Psoas muscle (tissue), 8 donors: ENCODE measurements around the gene GOLGA5. TPM values are rescaled to one million over a fixed set of nuclear protein-coding genes. Genes with fewer than 3 reads are reported as not detected.

Experiments used
- ATAC-seq, 4 donors: fragments of 200-7000 bp; cut with Tn5 transposase; one replicate each; pipeline ENCODE4 v1.9.1; 2020; ENCODE audit warnings: moderate library complexity in 3 of 4, mild to moderate bottlenecking in 2 of 4
- DNase-seq, 2 donors: peaks; one replicate each; pipeline ENCODE4 v3.0.0-alpha.2; 2020
- H3K27ac ChIP-seq: fragments of 200-600 bp; one replicate; pipeline ENCODE4 v1.8.0; 2022
- H3K27me3 ChIP-seq, 3 donors: fragments of 200-600 bp in 1 of 3; one replicate each; pipeline versions ENCODE4 v1.6.1 to v1.8.0; 2013 to 2022; ENCODE audit warnings: low read length in 2 of 3, mild to moderate bottlenecking in 2 of 3, moderate library complexity in 1 of 3; ENCODE audit not compliant: insufficient read depth in 3 of 3
- H3K36me3 ChIP-seq, 2 donors: fragments of 200-600 bp in 1 of 2; one replicate each; pipeline versions ENCODE4 v1.6.1 to v1.8.0; 2013 to 2022; ENCODE audit warnings: low read depth in 1 of 2, mild to moderate bottlenecking in 1 of 2, moderate library complexity in 1 of 2; ENCODE audit not compliant: insufficient read depth in 1 of 2
- H3K4me1 ChIP-seq: fragments of 200-600 bp; one replicate; pipeline ENCODE4 v1.8.0; 2022
- H3K4me3 ChIP-seq: fragments of 200-600 bp; one replicate; pipeline ENCODE4 v1.8.0; 2022; ENCODE audit warnings: mild to moderate bottlenecking
- H3K9me3 ChIP-seq: fragments of 200-600 bp; one replicate; pipeline ENCODE4 v1.8.0; 2022
- CTCF ChIP-seq: fragments of 200-600 bp; IDR thresholded peaks from one replicate; pipeline ENCODE4 v1.8.0; 2022; ENCODE audit warnings: antibody characterized with exemption
- WGBS, 3 donors: extraction: QIAGEN DNeasy Blood & Tissue Kit; methylation state at CpG; one replicate each; pipeline versions ENCODE4 v1.1.6 to v1.1.7; 2013; 5-methylcytosine and 5-hydroxymethylcytosine counted together
- intact Hi-C, 2 donors: fragments of 100-400 bp; cut with DNase I; formaldehyde crosslinking; loops; one replicate each; pipeline versions ENCODE4 v1.11.0 to v1.14.2; 2022
- polyA plus RNA-seq, 3 donors: library from polyadenylated mRNA; stranded (reverse); fragments of 200-250 nt; gene quantifications; one replicate each; pipeline ENCODE4 v1.2.3, GENCODE V29; 2013
- total RNA-seq, 4 donors: library from RNA; stranded (reverse); fragmentation: NEBNext Ultra II Directional in 2 of 4; extraction: Animal tissue kit (Norgen Biotek cat#: 25700) in 2 of 4; gene quantifications; one replicate each; pipeline versions ENCODE4 v1.2.1 to v1.2.4, GENCODE V29; 2021 to 2023
- donor health status: healthy with polysubstance abuse.
- donor health status: DM: no; HTN: no; CAD: no; lungs with moderate emphysema.
- donor health status: Bipolar disorder and iron deficiency.
- donor health status: healthy.
- donor health status: DM: yes; HTN: yes; CAD: no.
- donor health status: DM: no; HTN: no; CAD: no.
- donor health status: DM: no; HTN: no; CAD: no.
- donor health status: DM: yes; HTN: yes; CAD: no.

GOLGA5 gene
- total and polyA plus RNA-seq, 7 donors: 19.8 to 59.1 (median 23.5) TPM

GRCh38 chr14:92780444-92781232 is 13.5 kb upstream of the GOLGA5 start:
- 47 to 55% (median 48%) methylated on average over 7 of the region's 7 CpGs for WGBS, 3 donors
- intact Hi-C loops: loop anchor here in 1 of 2 donors (5.0 kb wide), 1 partner anchor 68 kb away; no protein-coding TSS in a partner anchor
- Histone ChIP-seq H3K27me3 (no peaks in the 10 kb centered on the region), H3K36me3 (no peaks in the 10 kb centered on the region), H3K27ac (peak overlapping the region; percentile 71), H3K4me1 (peaks cover 4% of the 10 kb centered on the region), H3K9me3 (no peaks in the 10 kb centered on the region), H3K4me3 (no peak overlapping the region)
- DNase-seq (no peak), ATAC-seq (peak in 3 of 4 donors; percentile 43 to 76 (median 63))
- TF ChIP-seq CTCF: no peak

GRCh38 chr14:92781350-92781749 is 12.8 kb upstream of the GOLGA5 start:
- no peak for TF ChIP-seq CTCF
- H3K9me3 ChIP-seq: no peaks in the 10 kb centered on the region
- H3K4me3 ChIP-seq: no peak overlapping the region
- intact Hi-C loops: loop anchor here in 1 of 2 donors (5.0 kb wide), 1 partner anchor 69 kb away; no protein-coding TSS in a partner anchor
- no peak overlapping the region for H3K27ac ChIP-seq
- peaks cover 4% of the 10 kb centered on the region for H3K4me1 ChIP-seq
- no peaks in the 10 kb centered on the region for H3K36me3 ChIP-seq
- H3K27me3 ChIP-seq: no peaks in the 10 kb centered on the region
- ATAC-seq (no peak), DNase-seq (no peak)
- WGBS, 3 donors: 59 to 63% (median 60%) methylated on average over 3 of the region's 3 CpGs

- TF ChIP-seq CTCF: peak; percentile 60
- Histone ChIP-seq H3K9me3 (peaks cover 3% of the 10 kb centered on the region), H3K4me1 (peaks cover 4% of the 10 kb centered on the region), H3K4me3 (no peak overlapping the region), H3K27ac (no peak overlapping the region), H3K36me3 (no peaks in the 10 kb centered on the region), H3K27me3 (no peaks in the 10 kb centered on the region)
- DNase-seq: no peak
- WGBS, 3 donors: 44 to 50% (median 45%) methylated on average over 2 of the region's 2 CpGs
- intact Hi-C loops: loop anchor here (1.0 to 5.0 kb wide), 3 partner anchors 70 to 97 kb away; no protein-coding TSS in a partner anchor
- peak; percentile 58 to 83 (median 65) for ATAC-seq
Measured at GRCh38 chr14:92783813-92784431, 10.2 kb upstream of the GOLGA5 start.

- no peak for DNase-seq
- intact Hi-C loops: no loop called here
- TF ChIP-seq CTCF: no peak
- Histone ChIP-seq H3K27ac (no peak overlapping the region), H3K4me3 (no peak overlapping the region), H3K9me3 (peaks cover 18% of the 10 kb centered on the region), H3K36me3 (no peaks in the 10 kb centered on the region), H3K4me1 (no peaks in the 10 kb centered on the region), H3K27me3 (no peaks in the 10 kb centered on the region)
- 63 to 71% (median 70%) methylated on average over 6 of the region's 6 CpGs for WGBS, 3 donors
- ATAC-seq: no peak
Measured at GRCh38 chr14:92785667-92786426, 8.3 kb upstream of the GOLGA5 start.
